AG04449 (cell line): ENCODE measurements around the gene MYOF.
A peak's percentile ranks its signal among the peaks of the same experiment; 100 is the strongest.
"Not testable (repeated sequence)": the region's sequence is repeated elsewhere in the genome, so short reads cannot be mapped to it uniquely, and the experiment has no call there.

ENCODE experiments used
- CTCF ChIA-PET: fragments of 350-600 bp; formaldehyde crosslinking; extraction: SDS; loops from one replicate; lab custom pipeline; 2021; ENCODE audit warnings: antibody characterized with exemption; lab: Yijun Ruan, JAX
- POLR2A ChIA-PET: fragments of 400-600, 350-600 bp; formaldehyde crosslinking; extraction: SDS; loops from one replicate; lab custom pipeline; 2020; ENCODE audit warnings: antibody characterized with exemption, inconsistent platforms; lab: Yijun Ruan, JAX
- DNase-seq: peaks from one replicate; pipeline ENCODE4 v3.0.0-alpha.2; 2010; ENCODE audit warnings: low read depth, low spot score
- H3K4me3 ChIP-seq: 2 replicates; pipeline ENCODE4 v1.5.1; 2011; ENCODE audit warnings: low read depth, mild to moderate bottlenecking, control low read depth, low read length
- CTCF ChIP-seq: IDR thresholded peaks from one replicate; pipeline ENCODE4 v1.5.1; 2011; ENCODE audit warnings: mild to moderate bottlenecking, moderate library complexity, low read length, control low read depth, inconsistent platforms; ENCODE audit not compliant: insufficient read depth; ENCODE audit errors: missing control alignments

MYOF gene

GRCh38 chr10:93293999-93294398 lies 188.1 kb downstream of the MYOF start:
- ChIA-PET CTCF (no interaction called here), POLR2A (no interaction called here)
- H3K4me3 ChIP-seq, result no peak overlapping the region
- TF ChIP-seq CTCF, result no peak
- no peak for DNase-seq

- POLR2A ChIA-PET, result no interaction called here
- no peak for DNase-seq
- TF ChIP-seq CTCF, result no peak
- H3K4me3 ChIP-seq, result no peak overlapping the region
- CTCF ChIA-PET, result interaction anchor here (0.5 to 4.8 kb wide), 18 partner anchors 8 to 407 kb away, joined by 3 to 85 read pairs (median 4); partner anchors contain the start of gene CYP26A1
These were observed 191.3 kb downstream of the MYOF start for GRCh38 chr10:93290661-93291354.

GRCh38 chr10:93288679-93289634 lies 193.2 kb downstream of the MYOF start:
- peak; percentile 73 for TF ChIP-seq CTCF
- POLR2A ChIA-PET, result no interaction called here
- H3K4me3 ChIP-seq, result no peak overlapping the region
- peak; percentile 89 for DNase-seq
- CTCF ChIA-PET, result interaction anchor here (0.7 to 4.8 kb wide), 8 partner anchors 9 to 282 kb away, joined by 3 to 85 read pairs (median 8); partner anchors contain the start of gene CYP26A1

- TF ChIP-seq CTCF, result no peak
- POLR2A ChIA-PET, result no interaction called here
- CTCF ChIA-PET, result interaction anchor here (1.6 to 2.7 kb wide), 2 partner anchors 204 to 207 kb away, joined by 3 to 14 read pairs; no protein-coding TSS in a partner anchor
- no peak overlapping the region for H3K4me3 ChIP-seq
- no peak for DNase-seq
These were observed 194.4 kb downstream of the MYOF start for GRCh38 chr10:93287775-93288174.

- H3K4me3 ChIP-seq, POLR2A ChIA-PET, DNase-seq: not testable (repeated sequence)
- CTCF ChIA-PET, result interaction anchor here (1.3 to 2.0 kb wide), 4 partner anchors 204 to 399 kb away, joined by 3 to 7 read pairs (median 6); no protein-coding TSS in a partner anchor
These were observed 197.9 kb downstream of the MYOF start for GRCh38 chr10:93284246-93284645.

GRCh38 chr10:93281367-93281720 lies 200.8 kb downstream of the MYOF start:
- DNase-seq, result no peak
- no peak for TF ChIP-seq CTCF
- H3K4me3 ChIP-seq, result no peak overlapping the region
- ChIA-PET CTCF (interaction anchor here (0.6 to 2.2 kb wide), 4 partner anchors 9 to 316 kb away, joined by 4 to 10 read pairs (median 6); no protein-coding TSS in a partner anchor), POLR2A (no interaction called here)
